NCI-H2107 (cell line): ENCODE measurements around the gene YTHDF1.

Experiments used
- DNase-seq: peaks from one replicate; lab custom pipeline; 2025; lab: John Stamatoyannopoulos, UW

YTHDF1 gene

DNA sequence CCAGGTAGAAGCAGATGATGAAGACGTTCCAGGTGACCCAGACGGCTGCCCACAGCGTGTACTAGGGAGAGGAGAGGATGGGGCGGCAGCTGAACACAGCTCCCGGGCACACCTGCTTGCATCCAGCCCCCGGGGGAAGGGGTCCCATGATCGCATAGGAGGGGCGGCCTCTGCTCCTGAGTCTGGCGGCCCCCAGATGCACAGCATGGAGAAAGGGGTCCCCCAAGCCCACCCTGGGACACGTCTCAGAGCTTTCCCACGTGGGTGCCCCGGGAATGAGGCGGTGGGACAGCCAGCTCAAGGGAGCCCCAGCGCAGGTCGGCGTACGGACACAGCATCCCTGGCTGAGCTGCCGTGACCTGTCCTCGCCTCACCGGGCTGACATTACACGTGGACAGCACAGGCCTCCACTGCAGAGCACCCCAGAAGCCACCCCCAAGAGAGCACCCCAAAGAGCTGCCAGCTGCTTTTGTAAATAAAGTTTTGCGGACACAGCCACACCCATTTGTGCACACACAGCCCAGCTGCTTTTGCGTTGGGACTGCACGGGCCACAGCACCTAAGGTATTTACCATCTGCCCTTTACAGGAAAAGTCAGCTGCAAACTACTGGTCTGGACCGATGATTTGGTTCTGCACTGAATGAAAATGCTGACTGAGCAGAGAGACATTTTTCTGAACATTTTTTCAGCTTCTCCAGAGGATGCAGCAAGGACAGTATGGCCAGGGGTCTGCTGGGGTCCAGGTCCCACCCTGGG is 33.1 kb upstream of the YTHDF1 start:
- DNase-seq, result no peak

GRCh38 chr20:63247671-63248228 is 31.8 kb upstream of the YTHDF1 start:
- DNase-seq, result no peak

DNA sequence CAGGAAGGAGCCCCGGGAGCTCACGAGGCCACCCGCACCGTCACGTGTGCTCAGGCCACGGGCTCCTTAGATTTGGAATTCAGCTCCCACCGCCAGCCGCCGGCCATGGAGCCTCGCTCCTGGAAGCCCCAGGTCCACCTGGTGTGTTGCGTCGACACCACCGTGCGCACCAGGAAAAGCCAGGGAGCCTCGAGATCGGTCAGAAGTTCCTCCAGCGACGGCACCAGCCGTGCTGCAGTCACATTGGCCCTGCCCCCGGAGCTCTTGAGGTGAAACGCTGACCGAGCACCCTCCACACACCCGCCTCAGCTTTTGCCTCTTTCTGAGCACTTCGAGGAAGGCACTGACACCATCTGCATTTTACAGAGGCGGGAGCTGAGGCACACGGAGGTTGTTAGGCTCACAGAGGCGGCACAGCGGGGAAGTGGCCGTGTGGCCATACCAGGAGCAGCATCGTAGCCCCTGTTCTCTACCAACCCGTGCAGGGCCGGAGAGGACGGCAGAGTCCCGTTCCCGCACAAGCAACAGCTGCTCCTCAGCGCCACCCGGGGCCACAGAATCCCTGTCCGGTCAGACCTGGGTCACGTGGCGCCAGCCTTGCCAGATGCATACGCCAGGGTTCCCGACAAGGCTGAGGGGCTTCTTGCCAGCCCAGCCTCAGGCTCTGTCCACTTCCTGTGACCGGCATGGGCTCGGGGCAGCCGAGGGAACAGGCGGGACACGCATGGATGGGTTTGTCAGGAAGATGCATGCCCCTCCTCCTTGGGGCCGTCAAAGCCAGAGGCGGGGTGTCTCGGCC is 30.8 kb upstream of the YTHDF1 start:
- DNase-seq, result no peak

DNA sequence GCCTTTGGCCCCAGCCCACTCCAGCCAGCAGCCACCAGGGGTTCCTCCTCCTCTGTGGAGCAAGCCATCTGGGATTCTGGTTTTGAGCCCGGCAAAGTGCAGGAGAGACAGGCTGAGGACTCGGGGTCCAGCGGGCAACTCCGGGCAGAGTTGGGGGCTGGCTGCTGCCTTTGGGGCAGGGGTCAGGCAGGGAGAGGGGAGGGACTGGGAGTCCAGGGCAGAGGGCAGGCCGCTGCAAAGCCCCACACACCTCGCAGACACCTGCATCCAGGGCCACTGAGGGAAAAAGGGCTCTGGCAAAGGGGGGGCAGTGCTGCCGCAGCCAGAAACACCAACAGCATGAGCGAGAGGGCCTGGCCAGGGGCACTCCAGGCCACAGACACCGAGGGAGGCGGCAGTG is 28.5 kb upstream of the YTHDF1 start:
- DNase-seq, result no peak

DNA sequence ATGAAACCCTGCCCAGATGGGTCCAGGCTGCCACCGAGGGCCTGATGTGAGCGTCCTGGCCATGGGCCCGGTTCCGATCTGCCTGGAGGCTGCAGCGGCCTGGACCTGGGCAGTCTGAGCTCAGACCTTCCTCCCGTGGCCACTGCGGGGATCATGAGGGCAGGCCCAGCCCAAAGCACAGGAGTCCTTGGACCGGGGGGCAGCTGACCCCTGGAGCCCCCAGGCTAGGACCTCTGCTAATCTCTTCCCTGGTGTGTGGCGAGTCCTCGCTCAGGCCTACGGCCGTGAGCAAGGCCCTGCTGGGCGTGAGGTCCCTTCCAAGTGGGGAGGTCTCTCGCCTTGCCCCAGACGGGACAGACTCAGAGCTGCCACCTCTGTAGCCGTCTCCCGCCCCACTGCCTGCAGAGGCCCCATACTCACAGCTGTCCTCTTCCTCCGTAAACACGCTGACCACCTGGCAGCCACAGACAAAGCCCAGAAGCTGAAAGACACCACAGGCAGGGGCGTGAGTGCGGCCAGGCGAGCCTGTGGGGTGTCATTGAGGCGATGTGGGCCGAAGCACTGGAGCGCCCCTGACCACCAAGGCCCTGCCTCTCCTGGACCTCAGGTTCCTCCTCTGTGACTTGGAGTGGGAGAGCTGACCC is 27.8 kb upstream of the YTHDF1 start:
- DNase-seq, result no peak

DNA sequence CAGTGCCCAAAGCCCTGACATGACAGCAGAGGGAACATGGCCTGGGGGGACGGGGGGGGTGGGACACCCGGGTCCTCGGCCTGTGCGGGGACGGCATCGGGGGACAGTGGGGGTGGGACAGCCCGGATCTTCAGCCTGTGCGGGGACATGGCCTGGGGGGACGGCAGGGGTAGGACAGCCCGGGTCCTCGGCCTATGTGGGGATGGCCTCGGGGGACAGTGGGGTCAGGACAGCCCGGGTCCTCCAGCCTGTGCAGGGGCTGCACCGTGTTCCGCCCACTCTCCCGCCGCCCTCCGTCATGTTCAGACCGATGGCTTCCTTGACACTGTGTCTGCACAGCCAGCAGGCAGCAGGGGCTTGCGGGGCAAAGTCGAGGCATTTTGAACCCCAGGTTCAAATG is 26.8 kb upstream of the YTHDF1 start:
- no peak for DNase-seq

- no peak for DNase-seq
These were observed 25.3 kb upstream of the YTHDF1 start for GRCh38 chr20:63241272-63241671.

DNA sequence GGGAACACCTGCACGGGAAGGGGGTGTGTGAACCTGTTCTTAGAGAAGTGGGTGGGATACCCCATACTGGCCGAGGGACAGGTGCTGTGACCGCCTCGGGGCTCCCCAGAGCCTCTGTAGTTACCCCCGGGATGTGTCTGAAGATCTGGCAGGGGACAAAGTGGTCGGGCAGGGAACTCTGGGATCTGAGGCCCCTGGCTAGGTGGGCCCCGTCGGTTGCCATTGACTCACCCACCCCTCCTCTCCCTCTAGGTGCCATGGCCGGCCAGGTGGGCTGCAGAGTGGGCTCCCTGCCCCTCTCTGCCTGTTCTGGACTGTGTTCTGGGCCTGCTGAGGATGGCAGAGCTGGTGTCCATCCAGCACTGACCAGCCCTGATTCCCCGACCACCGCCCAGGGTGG is 24.1 kb upstream of the YTHDF1 start:
- DNase-seq, result no peak

DNA sequence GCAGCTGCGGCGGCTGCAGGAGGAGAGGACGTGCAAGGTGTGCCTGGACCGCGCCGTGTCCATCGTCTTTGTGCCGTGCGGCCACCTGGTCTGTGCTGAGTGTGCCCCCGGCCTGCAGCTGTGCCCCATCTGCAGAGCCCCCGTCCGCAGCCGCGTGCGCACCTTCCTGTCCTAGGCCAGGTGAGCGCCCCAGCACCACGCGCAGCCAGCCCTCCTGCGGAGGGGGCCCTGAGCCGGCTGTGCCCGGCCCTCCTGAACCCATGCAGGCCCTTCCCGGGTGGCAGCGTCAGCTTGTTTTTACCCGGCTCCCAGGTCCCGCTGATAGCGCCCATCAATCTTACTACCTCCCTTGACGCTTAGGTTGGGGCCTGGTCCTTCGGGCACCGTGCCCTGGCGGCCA is 23.5 kb upstream of the YTHDF1 start:
- DNase-seq, result no peak

- DNase-seq, result no peak
These were observed 22.7 kb upstream of the YTHDF1 start for GRCh38 chr20:63238514-63239125.

GRCh38 chr20:63238031-63238430 is 22.1 kb upstream of the YTHDF1 start:
- DNase-seq, result no peak

DNA sequence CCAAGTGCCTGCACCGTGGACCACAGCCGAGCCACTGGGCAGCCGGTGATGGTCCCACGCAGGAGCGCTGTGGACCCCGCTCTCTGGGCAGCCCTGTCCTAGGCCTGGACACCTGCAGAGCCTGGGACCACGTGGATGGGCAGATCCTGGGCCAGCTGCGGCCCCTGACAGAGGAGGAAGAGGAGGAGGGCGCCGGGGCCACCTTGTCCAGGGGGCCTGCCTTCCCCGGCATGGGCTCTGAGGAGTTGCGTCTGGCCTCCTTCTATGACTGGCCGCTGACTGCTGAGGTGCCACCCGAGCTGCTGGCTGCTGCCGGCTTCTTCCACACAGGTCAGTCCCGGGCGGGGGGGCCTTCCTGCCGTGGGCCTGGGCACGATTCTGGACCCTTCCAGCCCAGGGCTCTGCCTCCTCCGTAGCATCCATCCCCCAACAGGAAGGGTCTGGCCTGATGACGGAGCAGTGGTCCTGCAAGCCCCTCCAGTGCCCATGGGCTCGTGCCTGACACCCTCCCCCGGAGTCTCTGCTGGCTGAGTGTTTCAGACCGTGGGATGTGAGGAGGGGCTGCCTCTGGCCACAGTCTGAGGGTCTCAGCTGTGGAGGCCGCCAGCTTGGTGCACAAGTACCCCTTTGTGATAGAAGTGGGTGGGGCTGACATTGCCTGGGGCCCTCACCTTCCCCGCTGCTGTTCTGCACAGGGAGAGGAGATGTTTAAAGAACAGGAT is 20.3 kb upstream of the YTHDF1 start:
- no peak for DNase-seq

- no peak for DNase-seq
These were observed 19.6 kb upstream of the YTHDF1 start, which contains the start of gene BIRC7 for GRCh38 chr20:63235399-63235983. BIRC7 (plus strand) TSS chr20:63235905; CDS start chr20:63236097, 192 bp downstream.

- DNase-seq, result no peak
These were observed 18.9 kb upstream of the YTHDF1 start for GRCh38 chr20:63234693-63235398.

DNA sequence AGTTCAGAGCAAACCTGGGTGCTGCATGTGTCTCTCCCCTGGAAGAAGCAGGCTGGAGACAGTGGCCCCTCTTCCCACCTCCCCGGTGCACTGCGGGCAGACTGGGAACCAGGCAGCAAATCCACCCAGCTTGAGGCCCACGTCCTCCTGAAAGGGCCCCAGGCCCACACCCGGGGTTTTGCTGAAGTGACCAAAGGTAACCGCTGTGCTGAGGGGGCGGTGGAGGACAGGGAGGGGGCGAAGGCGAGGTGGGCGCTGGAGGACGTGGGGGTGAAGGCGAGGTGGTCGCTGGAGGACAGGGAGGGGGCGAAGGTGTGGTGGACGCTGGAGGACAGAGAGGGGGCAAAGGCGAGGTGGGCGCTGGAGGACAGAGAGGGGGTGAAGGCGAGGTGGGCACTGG is 18.0 kb upstream of the YTHDF1 start:
- no peak for DNase-seq

DNA sequence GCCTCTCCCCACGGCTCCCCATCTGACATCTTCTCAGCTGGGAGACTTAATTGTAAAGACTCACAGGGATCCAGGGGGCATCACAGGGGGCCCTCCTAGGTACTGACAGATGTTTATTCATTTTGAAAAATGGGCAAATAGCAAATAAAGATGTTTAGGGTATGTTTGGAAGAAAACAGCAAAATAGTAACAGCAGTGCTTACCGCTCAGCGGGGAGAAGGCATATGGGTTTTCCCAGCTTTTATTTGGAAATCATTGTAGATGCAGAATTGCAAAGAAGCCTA is 17.1 kb upstream of the YTHDF1 start:
- DNase-seq, result no peak

GRCh38 chr20:63232235-63233060 is 16.5 kb upstream of the YTHDF1 start:
- no peak for DNase-seq

DNA sequence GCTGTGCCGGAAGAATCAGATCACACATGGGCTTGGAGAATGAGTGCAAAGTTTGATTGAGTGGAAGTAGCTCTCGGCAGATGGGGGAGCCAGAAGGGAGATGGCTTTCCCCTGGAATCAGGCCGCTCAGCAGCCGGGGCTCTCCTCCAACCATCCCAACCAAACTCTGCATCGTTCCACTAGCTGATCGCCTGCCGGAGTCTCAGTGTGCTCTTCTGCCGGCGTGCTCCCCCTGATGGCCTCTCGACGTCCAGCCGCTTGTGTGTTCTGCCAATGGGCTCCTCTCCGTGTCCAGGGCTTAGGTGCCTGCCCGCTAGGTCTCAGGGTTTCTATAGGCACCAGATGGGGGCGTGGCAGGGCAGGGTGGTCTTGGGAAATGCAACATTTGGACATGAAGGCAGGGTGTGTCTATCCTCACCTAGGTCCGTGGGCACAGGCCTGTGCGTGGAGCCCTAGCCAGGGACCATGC is 14.9 kb upstream of the YTHDF1 start:
- DNase-seq, result no peak

DNA sequence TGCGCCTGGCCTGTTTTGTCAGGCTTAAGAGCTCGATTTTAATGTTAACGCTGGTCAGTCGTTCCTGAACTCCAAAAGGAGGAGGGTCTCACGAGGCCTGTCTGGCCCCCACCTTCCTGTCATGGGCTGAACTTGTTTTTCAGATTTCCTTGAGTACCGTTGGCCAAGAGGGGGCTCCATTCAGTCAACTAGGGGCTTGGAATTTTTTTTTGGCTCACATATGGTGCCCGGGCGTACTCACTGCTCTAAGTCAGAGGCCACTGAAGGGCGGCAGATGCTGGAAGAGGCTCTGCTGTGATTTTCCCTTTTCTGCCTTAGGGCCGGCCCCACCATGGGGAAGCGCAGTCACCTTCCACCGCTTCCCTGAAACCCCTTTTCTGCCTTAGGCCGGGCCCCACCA is 12.9 kb upstream of the YTHDF1 start:
- DNase-seq, result no peak

DNA sequence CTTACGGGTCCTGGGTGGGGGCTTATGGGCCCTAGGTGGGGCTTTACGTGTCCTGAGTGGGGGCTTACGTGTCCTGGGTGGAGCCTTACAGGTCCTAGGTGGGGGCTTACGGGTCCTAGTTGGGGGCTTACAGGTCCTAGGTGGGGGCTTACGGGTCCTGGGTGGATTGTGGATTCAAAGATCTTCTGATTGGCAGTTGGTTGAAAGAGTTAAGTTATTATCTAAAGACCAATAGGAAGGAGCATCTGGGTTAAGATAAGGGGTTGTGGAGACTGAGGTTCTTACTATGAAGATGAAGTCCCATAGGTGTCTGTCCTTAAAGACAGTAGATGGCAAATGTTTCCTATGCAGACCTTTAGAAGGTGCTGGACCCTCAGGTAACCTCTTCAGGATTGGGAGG is 11.3 kb upstream of the YTHDF1 start:
- no peak for DNase-seq
